GM03348 (cell line): ENCODE data around the gene TMPRSS6.
"Not testable (repeated sequence)": the region's sequence is repeated elsewhere in the genome, so short reads cannot be mapped to it uniquely, and the experiment has no call there.

ENCODE experiments used
- DNase-seq: peaks from one replicate; pipeline ENCODE4 v3.0.0; 2012; ENCODE audit warnings: low spot score

The TMPRSS6 gene

GRCh38 chr22:37088750-37089408 is 20.6 kb downstream of the TMPRSS6 start:
- DNase-seq: no peak

GRCh38 chr22:37088108-37088605 is 21.4 kb downstream of the TMPRSS6 start:
- peak; percentile 36 for DNase-seq

DNA sequence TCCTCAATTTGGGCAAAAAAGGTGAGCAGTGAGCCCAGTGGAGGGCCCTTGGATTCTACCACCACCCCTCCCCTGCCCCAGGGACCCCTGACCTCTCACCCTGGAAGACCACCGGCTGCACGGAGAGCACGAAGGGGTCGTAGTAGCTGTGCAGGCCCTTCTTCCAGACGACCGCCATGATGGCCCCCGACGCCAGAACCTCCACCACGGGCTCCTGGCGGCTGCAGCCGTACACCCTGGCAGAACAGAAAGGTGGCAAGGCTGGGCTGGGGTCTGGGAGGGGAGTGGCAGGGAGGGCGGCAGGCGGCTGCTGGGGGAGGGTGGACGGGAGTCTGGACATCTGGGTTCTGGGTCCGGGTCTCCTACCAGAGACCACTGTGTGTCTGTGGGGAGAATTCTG is 23.3 kb downstream of the TMPRSS6 start:
- DNase-seq: no peak

DNA sequence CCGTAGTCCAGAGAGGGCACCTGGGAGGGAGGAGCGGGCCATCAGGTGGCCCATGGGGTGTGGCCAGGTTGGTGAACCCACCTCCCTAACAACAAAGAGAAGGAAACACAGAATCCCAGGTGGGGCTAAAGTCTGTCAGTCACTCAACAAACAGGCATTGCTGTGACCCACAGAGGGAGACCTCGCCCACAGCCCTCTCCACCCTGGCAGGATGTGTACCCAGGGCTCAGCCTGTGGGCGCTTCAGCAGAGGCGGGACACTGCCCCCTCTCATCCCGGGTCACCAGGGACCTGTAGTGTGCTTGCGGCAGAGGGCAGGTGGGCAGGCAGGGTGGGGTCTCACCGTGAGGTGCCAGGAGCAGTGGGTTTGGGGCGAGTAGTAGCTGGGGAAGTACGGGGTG is 25.1 kb downstream of the TMPRSS6 start:
- DNase-seq: no peak

DNA sequence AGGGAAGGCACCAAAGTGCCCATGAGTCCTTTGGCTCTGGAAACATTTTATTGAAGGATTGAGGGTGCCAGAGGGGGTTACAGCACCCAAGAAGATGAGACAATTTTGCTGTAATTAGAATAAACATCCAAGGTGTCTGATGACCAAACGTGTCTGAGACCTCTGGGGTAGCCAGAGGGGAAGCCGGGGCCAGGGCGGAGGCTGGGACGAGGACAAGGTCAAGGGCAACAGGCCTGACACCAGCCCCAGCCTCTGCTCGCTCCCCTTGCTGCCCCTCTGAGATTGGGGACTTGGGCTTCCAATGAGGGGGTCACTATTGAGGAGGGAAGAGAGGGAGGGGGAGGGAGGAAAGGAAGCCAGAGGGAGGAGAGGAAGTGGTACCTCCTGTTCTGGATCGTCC is 25.6 kb downstream of the TMPRSS6 start:
- no peak for DNase-seq

DNA sequence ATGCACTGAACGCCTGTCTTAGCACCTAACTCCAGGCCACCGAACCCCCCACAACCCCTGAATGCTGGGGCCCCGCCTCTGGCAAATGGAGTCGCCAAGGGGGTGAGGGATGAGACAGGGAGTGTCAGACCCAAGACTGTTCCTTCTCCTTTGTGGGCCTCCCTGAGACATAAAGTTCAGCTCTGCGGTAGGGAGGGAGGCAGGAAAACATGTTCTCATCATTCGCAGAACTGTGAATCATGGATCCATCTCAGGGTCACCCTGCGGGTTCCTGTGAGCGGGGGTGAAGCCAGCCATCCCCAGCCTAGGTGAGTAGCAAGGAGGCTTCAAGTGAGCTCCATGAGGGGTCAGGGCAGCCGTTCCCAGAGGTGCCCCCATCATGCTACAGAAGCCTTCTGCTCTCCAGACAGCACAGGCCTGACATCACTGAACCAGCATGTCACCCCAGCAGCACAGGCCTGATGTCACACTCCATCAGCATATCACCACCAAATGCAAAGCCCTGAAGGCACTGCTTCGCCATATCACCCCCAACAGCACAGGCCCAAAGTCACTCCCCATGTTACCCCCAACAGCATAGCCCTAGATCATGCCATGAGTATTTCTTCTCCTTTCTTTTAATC is 27.2 kb downstream of the TMPRSS6 start:
- no peak for DNase-seq

- DNase-seq: no peak
Measured at GRCh38 chr22:37080838-37081237, 28.7 kb downstream of the TMPRSS6 start.

- no peak for DNase-seq
Measured at GRCh38 chr22:37080438-37080837, 29.1 kb downstream of the TMPRSS6 start.

DNA sequence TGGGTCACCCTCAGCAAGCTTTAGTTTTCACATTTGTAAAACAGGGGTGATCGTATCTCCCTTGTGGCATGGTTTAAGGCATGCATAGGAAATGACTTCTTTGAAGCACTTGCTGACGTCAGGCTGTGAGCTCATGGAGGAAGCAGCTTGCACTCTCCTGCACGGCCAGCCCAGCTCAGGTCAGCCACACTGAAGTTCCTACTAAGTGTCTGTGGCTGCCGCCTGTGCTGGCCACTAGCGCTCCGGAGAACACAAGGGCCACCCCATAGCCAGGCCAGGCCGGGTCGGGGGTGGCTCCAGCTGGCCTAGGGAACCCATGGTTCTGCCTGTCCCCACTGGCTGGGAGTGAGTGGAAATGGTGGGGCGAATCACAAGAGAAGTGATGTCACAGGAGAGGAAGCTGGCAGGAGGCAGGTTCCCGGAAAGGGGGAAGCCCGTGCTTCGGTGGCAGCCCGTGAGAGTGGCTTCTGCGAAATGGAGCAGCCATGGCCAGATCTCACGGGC is 29.8 kb downstream of the TMPRSS6 start:
- DNase-seq: no peak

DNA sequence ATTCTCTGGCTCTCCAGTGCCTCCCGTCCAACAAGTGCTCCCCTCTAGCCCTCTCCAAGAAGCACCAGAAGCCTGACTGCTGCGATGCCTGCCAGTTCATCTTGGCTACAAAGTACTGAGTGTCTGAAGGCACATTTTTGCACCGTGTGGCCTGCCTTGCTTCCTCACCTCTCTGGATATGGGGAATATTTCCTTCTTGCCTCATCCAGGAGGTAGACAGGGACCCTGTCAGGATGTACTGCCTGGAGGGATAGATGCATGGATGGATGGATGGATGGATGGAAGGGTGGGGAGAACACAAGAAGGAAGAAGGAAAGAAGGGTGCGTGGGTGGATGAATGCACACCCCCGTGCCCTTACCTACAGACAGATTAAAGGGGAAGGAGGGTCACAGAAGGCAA is 30.4 kb downstream of the TMPRSS6 start:
- no peak for DNase-seq

DNA sequence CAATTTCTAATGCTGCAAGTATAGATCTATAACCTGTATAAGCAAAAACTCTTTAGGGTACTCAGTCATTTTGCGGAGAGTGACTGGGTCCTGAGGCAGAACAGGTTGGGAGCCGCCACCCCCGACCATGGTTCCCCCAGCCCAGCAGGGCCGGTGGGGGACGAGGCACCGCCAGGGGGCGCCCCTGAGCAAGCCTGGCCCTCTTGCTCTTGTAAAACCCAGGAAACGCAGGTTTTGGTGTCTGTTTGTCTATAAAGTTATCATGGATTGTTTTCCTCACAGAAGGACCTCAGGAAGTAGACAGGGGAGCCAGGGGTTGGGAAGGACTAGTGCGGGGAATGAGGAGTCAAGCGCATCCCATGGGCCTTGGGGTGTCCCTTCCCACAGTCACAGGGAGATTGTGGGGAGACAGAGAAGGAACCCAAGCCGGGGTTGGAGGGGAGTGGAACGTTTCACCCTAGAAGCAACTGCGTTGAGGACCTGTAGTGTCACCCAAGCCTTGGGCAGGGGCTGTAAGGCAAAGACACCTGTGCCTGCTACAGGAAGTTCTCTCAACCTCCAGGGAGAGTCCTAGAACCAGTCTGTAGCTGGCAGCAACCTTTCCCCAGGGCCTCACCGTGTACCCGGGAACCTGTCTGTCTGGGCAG is 31.6 kb downstream of the TMPRSS6 start:
- peak; percentile 91 for DNase-seq

DNA sequence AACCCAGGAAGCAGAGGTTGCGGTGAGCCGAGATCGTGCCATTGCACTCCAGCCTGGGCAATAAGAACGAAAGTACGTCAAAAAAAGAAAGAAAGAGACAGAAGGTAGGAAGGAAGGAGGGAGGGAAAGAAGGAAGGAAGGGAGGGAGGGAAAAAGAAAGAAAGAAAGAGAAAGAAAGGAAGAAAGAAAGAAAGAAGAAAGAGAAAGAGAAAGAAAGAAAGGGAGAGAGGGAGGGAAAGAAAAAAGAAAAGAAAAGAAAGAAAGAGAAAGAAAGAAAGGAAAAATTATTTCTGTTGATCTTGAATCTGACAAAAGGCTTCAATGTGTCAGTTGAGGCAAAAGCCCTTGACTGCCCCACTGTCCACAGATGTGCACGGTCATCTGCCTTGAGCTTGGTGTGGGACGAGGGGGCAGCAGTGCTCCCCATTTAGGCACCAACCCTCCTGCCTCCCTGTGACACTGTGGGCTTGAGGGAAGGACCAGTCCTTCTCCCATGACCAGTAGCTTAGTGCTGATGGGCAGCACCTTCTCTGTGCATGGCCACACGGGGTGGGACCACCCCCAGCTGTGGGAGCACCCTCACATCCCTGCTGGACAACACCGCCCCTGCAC is 33.6 kb downstream of the TMPRSS6 start:
- DNase-seq: no peak

DNA sequence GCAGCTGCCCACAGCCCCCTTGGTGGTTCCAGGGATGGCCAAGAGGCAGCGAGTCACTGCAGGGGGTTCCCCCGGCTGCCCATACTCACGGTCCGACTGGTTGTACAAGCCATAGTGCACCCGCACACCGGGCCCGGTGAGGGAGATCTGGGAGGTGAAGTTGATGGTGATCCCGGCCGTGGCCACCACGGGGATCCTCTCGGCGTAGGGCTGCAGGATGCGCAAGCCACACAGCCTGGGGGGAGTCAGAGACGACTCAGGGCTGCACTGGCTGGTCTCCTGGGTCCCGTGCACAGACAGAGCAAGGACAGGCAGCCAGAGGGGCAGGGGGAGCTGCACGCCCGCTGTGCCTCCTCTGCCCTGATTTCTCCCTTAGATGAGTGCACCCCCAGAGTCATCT is 34.5 kb downstream of the TMPRSS6 start:
- no peak for DNase-seq

GRCh38 chr22:37074537-37074936 is 35.0 kb downstream of the TMPRSS6 start:
- no peak for DNase-seq

DNA sequence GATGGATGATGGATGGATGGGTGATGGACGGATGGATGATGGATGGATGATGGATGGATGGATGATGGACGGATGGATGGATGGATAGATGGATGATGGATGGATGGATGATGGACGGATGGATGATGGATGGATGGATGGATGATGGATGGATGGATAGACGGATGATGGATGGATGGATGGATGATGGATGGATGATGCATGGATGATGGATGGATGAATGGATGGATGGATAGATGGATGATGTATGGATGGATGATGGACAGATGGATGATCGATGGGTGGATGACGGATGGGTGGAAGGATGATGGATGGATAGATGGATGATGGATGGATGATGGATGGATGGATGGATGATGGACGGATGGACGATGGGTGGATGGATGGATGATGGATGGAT is 36.8 kb downstream of the TMPRSS6 start:
- no peak for DNase-seq

GRCh38 chr22:37071850-37072592 is 37.5 kb downstream of the TMPRSS6 start:
- not testable (repeated sequence) for DNase-seq

- DNase-seq: no peak
Measured at GRCh38 chr22:37070744-37071143, 38.8 kb downstream of the TMPRSS6 start.

DNA sequence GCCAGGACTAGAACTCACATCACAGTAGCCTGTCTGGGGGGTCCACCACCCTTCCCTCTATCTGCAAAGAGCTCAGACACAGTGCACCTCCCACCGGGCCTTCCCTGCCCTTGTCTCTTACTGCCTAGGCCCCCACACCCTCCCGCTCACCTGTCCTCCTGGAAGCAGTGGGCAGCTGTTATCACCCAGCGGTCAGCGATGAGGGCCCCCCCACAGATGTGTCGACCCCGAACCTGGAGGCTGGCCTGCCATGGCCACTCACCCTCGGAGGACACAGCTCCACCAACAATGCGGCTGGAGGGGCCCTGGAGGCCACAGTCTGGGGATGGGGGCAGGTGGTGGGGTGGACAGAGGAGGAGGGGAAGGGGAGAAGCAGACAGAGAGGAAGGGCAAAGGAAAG is 39.2 kb downstream of the TMPRSS6 start:
- DNase-seq: no peak

- DNase-seq: no peak
Measured at GRCh38 chr22:37069719-37070118, 39.8 kb downstream of the TMPRSS6 start.

GRCh38 chr22:37069319-37069718 is 40.2 kb downstream of the TMPRSS6 start:
- no peak for DNase-seq

GRCh38 chr22:37068859-37069258 is 40.7 kb downstream of the TMPRSS6 start:
- DNase-seq: no peak

DNA sequence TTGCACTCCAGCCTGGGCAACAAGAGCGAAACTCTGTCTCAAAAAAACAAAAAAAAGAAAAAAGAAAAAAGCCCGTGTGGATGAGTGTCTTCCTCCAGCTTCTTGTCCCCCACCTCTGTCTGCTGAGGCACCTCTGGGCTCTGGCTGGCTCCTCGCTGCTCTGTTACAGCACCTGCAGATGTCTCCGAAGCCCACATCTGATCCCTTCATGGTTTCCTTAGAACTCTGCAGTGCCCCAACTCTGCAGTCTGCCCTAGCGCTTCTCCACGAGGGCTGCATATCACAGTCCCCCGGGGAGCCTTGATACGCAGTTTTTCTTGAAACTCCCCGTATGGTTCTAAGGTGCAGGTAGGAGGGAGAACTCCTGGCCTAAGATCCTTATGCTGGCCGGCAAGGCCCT is 42.1 kb downstream of the TMPRSS6 start:
- DNase-seq: no peak
